Breast epithelium (tissue), 4 donors: ENCODE data around the gene ATG2A. TPM values are rescaled to one million over a fixed set of nuclear protein-coding genes. Genes with fewer than 3 reads are reported as not detected.

Source experiments
- DNase-seq, 2 donors: peaks; one replicate each; pipeline ENCODE4 v3.0.0-alpha.2; 2019; ENCODE audit warnings: low spot score in 2 of 2
- H3K27ac ChIP-seq, 2 donors: fragments of 200-600 bp; sonication (generic) in 1 of 2; one replicate each; pipeline ENCODE4 v1.5.1; 2016 to 2019; ENCODE audit warnings: mild to moderate bottlenecking in 1 of 2
- H3K27me3 ChIP-seq, 2 donors: fragments of 200-600 bp; sonication (generic) in 1 of 2; one replicate each; pipeline versions ENCODE4 v1.5.1 to v1.6.0; 2017 to 2019; ENCODE audit warnings: control low read depth in 1 of 2, mild to moderate bottlenecking in 1 of 2
- H3K36me3 ChIP-seq: fragments of 200-600 bp; one replicate; pipeline ENCODE4 v1.5.1; 2019
- H3K4me1 ChIP-seq, 2 donors: fragments of 200-600 bp; sonication (generic); one replicate each; pipeline ENCODE4 v1.5.1; 2016 to 2019; ENCODE audit warnings: control low read depth in 1 of 2
- H3K4me3 ChIP-seq, 3 donors: fragments of 200-600 bp; sonication (generic); 1 replicate in 2 of 3; 2 replicates in 1 of 3; pipeline ENCODE4 v1.5.1; 2016 to 2019; ENCODE audit warnings: mild to moderate bottlenecking in 3 of 3, moderate library complexity in 2 of 3
- H3K9me3 ChIP-seq, 2 donors: fragments of 200-600 bp; sonication (generic) in 1 of 2; one replicate each; pipeline ENCODE4 v1.5.1; 2016 to 2019; ENCODE audit warnings: control low read depth in 1 of 2
- CTCF ChIP-seq, 3 donors: fragments of 450-650 bp; IDR thresholded peaks; one replicate each; pipeline ENCODE4 v1.5.1; 2016 to 2017; ENCODE audit warnings: antibody characterized with exemption in 3 of 3, mild to moderate bottlenecking in 3 of 3, moderate library complexity in 3 of 3
- POLR2A ChIP-seq: fragments of 450-650 bp; IDR thresholded peaks from one replicate; pipeline ENCODE4 v1.6.1; 2016; ENCODE audit warnings: antibody characterized with exemption, mild to moderate bottlenecking, moderate library complexity
- POLR2AphosphoS5 ChIP-seq, 3 donors: sonication (generic); formaldehyde crosslinking; IDR thresholded peaks; one replicate each; pipeline ENCODE4 v1.6.1; 2017; ENCODE audit warnings: antibody characterized with exemption in 3 of 3
- intact Hi-C: fragments of 100-400 bp; cut with DNase I; formaldehyde crosslinking; loops from one replicate; pipeline ENCODE4 v1.15.1; 2023; ENCODE audit warnings: low total_unique reads
- total RNA-seq, 3 donors: library from RNA; depleted of rRNA; stranded (reverse); fragments of >200 nt; gene quantifications; one replicate each; pipeline ENCODE4 v1.1.0, GENCODE V29; 2016

The ATG2A gene
- 10 to 100 TPM; 20.0 to 22.1 (median 21.2) TPM for total RNA-seq

GRCh38 chr11:64916775-64917662 lies at the start of gene ATG2A:
TSS of gene ATG2A (minus strand) at chr11:64917209. CDS start at chr11:64917135, 74 bp downstream.
- intact Hi-C loops: no loop called here
- H3K27me3 ChIP-seq: no peaks in the 10 kb centered on the region
- H3K4me3 ChIP-seq: peak within 1 kb of the TSS; percentile 85 to 97 (median 96)
- peak; percentile 99 for DNase-seq
- TF ChIP-seq POLR2AphosphoS5 (IDR thresholded peaks at IDR 0.05) (peak; percentile 55 to 79 (median 70)), POLR2A (peak; percentile 62), CTCF (IDR thresholded peaks at IDR 0.05) (no peak)
- no peaks in the 10 kb centered on the region for H3K9me3 ChIP-seq
- H3K4me1 ChIP-seq: peaks cover 0 to 9% of the 10 kb centered on the region in 2 donors
- no peaks in the 10 kb centered on the region for H3K36me3 ChIP-seq
- H3K27ac ChIP-seq: peak within 1 kb of the TSS; percentile 85

GRCh38 chr11:64963072-64963631 lies 46.1 kb upstream of the ATG2A start:
- Histone ChIP-seq H3K36me3 (no peaks in the 10 kb centered on the region), H3K27me3 (no peaks in the 10 kb centered on the region), H3K4me3 (no peak overlapping the region), H3K4me1 (no peaks in the 10 kb centered on the region), H3K9me3 (no peaks in the 10 kb centered on the region), H3K27ac (no peak overlapping the region)
- DNase-seq: no peak
- intact Hi-C loops: no loop called here
- no peak for TF ChIP-seq POLR2A
- no peak for TF ChIP-seq CTCF (IDR thresholded peaks at IDR 0.05)
- no peak for TF ChIP-seq POLR2AphosphoS5 (IDR thresholded peaks at IDR 0.05)

DNA sequence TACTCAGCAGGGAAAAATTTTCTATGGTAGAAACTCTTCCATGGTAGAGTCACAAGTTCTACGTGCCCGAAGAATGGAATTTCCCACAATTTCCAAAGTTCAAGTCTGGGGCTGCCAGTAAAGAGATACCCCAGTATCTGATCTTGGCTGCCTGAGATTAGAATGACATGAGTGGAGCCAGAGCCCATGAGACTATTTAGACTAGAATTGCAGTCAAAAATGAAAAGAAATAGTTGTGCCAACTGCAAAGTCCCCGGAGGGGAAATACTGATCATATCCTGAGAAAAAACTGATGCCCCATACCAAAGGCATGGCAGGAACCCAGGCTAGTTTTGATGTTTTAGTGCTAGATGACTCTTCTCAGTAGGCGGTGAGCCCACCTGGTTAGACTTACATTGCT lies 43.7 kb upstream of the ATG2A start:
- Histone ChIP-seq H3K27me3 (no peaks in the 10 kb centered on the region), H3K4me3 (no peak overlapping the region)

GRCh38 chr11:64959498-64959897 lies 42.5 kb upstream of the ATG2A start:
- H3K4me3 ChIP-seq: no peak overlapping the region
- H3K27me3 ChIP-seq: no peaks in the 10 kb centered on the region
- no peaks in the 10 kb centered on the region for H3K36me3 ChIP-seq
- no peak for TF ChIP-seq CTCF (IDR thresholded peaks at IDR 0.05)
- H3K9me3 ChIP-seq: no peaks in the 10 kb centered on the region
- no peaks in the 10 kb centered on the region for H3K4me1 ChIP-seq
- H3K27ac ChIP-seq: no peak overlapping the region
- no peak for DNase-seq
- intact Hi-C loops: no loop called here

More for the DNA sequence above, 43.7 kb upstream of the ATG2A start:
- intact Hi-C loops: no loop called here
- Histone ChIP-seq H3K36me3 (no peaks in the 10 kb centered on the region), H3K9me3 (no peaks in the 10 kb centered on the region), H3K4me1 (no peaks in the 10 kb centered on the region), H3K27ac (no peak overlapping the region)
- DNase-seq: no peak
- TF ChIP-seq POLR2A (no peak), CTCF (IDR thresholded peaks at IDR 0.05) (no peak), POLR2AphosphoS5 (IDR thresholded peaks at IDR 0.05) (no peak)

- DNase-seq: no peak
- no peaks in the 10 kb centered on the region for H3K9me3 ChIP-seq
- no peaks in the 10 kb centered on the region for H3K27me3 ChIP-seq
- TF ChIP-seq POLR2AphosphoS5 (IDR thresholded peaks at IDR 0.05) (no peak), POLR2A (no peak), CTCF (IDR thresholded peaks at IDR 0.05) (no peak)
- no peak overlapping the region for H3K27ac ChIP-seq
- H3K4me3 ChIP-seq: no peak overlapping the region
- no peaks in the 10 kb centered on the region for H3K4me1 ChIP-seq
- H3K36me3 ChIP-seq: no peaks in the 10 kb centered on the region
- intact Hi-C loops: no loop called here
These were observed 37.2 kb upstream of the ATG2A start for GRCh38 chr11:64954201-64954600.
